B cell (primary cell): Measurements from ENCODE around the gene OR1E2.

Experiments
- CTCF ChIP-seq: fragments of 200-600 bp; IDR thresholded peaks from one replicate; pipeline ENCODE4 v1.8.0; 2022; ENCODE audit warnings: antibody characterized with exemption, mild to moderate bottlenecking
- EZH2 ChIP-seq: IDR thresholded peaks from 2 replicates; pipeline ENCODE4 v1.6.1; 2012; ENCODE audit warnings: borderline replicate concordance, low read depth, mild to moderate bottlenecking, moderate library complexity, low read length; ENCODE audit not compliant: insufficient read depth, poor library complexity, severe bottlenecking

GRCh38 chr17:3471599-3471998 is 38.0 kb upstream of the OR1E2 start, which contains the start of gene SPATA22:
- TF ChIP-seq CTCF (no peak), EZH2 (no peak)
